ENCODE data around the gene C15orf39.

Gene C15orf39

GRCh38 chr15:75174102-75174501, 27.6 kb upstream of the C15orf39 start:
- DNase-seq = no peak

- DNase-seq = no peak
Measured at GRCh38 chr15:75174729-75175128, 27.0 kb upstream of the C15orf39 start.

DNA sequence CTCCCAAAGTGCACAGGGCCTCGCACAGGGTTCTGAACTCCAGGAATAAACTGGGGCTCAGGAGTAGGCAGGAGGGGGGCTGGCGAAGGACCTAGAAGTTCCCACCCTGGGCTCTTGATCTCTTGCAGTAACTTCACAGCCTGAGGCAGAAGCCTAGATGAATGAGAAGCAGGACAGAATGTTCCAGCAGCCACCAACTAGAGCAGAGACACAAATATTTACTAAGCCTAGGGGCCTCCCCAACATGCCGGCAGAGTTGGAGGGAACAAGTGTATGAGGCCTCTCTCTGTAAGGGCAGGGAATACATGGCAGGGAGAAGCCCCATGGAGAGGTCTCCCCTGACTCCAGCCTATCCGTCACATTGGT, 25.3 kb upstream of the C15orf39 start:
- DNase-seq = no peak

DNA sequence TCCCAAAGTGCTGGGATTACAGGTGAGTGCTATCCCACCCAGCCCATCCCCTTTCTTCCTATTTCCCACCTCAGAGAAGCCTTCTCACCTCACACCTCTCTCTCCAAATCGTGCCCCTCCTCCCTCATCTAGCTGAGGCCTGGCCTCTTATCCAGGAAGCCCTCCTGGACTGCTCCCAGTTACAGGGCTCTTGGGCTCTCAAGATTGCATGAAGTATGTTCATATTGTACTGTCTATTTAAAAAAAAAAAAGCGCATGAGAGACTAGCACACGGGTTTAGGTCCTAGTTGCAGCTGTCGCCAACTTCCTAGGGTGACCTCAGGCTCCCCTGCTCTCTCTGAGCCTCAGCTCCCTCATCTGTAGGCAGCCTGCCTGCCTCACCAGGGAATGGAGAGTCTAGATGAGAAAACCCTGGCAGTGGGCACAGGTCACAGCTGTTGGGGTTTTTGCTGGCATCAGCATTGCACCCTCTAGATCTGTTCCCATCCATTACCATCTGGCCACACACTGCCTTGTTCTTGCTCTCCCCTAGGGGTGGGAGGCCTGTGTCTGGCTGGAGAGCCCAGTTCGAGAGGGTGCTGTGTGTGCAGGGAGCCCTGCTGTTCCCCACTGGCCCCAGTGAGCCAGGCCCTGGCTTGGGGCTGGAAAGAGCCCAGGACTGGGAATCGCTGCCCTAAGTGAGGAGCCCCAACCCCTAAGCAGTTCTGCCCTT, 24.2 kb upstream of the C15orf39 start:
- no peak for DNase-seq

DNA sequence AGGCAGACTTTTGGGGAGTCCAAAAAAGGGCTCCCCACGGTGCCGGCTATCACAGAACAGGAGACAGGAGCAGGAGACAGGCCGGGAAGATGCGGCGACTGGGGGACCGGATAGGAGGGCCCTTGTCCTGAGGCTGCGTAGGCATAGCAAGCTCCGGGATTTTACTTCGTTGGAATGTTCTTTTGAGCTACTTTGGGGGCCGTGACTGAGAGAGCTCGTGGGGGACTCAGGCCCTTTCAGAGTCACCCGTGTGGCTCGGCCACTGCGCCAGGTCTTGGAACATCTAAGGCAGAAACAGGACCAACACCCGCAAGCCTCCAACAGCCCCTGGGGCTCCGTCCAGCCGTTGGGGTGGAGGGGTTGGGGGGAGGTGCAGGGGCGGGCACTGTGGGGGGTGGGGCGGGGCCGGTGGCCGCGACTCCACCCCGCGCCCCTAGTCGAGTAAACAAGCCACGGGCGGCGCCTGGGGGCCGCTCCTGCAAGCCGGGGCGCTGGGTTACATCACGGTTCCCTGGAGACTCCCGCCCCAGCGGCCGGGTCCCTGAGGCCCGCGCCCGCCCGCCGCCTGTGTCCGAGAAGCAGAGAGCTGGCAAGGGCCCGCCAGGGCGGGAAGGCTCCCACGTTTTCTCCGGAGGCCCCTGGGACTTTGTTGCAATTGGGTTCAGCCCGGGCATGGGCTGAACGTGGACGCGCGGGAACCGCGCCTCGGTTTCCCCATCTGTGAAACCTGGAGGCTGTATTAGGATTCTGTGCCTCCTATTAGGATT, 23.3 kb upstream of the C15orf39 start:
- no peak for DNase-seq

DNA sequence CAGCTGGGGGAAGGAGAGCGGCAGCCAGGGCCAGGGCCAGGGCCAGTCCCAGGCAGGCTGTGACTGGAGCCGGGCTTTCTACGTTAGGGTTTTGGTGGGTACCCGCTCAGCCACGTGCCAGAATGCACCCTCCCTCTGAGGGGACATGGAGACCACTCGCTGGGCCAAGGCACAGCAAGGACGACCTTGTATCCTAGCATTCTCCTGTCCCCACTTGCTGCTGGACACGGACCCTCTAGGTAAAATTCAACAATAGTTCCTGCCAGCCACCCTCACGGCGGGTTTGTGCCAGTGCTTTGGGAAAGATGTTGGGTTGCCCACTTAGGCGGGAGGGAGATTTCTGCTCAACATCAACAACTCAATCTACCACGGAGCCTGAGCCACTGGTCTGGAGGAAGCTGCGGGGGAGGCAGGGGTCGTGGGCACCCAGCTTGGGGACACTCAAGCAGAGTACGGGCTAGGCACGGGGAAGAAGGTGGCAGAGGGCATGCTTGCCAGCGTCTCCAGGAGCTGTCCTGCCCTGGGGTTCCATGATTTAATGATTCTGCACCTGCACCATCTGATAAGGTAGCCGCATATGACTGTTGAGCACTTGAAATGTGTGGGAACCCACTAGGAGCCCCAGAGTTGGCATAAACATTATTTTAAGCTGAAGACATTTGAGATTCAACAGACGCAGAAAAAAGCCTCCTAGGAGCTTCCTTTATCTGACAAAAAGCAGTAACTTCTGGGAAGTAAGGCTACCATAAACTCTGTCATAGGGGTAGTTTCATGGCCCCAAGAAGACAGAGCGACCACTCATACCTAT, 22.5 kb upstream of the C15orf39 start:
- no peak for DNase-seq

DNA sequence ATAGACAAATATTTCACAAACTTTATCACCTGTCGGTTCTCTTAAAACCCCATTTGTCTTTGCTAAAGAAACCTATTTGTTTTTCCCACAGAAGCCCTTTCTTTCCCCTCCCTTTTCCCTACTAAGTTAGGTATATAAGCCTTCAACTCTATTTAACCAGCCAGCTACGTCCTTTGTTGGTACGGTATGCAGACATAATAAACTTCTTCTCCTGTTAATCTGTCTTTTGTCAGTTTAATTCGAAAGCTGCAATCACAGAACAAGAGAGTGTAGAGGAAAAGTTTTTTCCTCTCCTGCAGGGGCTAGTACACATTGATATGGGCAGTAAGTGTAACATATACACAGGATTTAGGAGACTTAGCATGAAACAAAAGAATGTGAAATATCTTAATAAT, 21.9 kb upstream of the C15orf39 start:
- no peak for DNase-seq

GRCh38 chr15:75181780-75182179, 19.9 kb upstream of the C15orf39 start:
- no peak for DNase-seq

DNA sequence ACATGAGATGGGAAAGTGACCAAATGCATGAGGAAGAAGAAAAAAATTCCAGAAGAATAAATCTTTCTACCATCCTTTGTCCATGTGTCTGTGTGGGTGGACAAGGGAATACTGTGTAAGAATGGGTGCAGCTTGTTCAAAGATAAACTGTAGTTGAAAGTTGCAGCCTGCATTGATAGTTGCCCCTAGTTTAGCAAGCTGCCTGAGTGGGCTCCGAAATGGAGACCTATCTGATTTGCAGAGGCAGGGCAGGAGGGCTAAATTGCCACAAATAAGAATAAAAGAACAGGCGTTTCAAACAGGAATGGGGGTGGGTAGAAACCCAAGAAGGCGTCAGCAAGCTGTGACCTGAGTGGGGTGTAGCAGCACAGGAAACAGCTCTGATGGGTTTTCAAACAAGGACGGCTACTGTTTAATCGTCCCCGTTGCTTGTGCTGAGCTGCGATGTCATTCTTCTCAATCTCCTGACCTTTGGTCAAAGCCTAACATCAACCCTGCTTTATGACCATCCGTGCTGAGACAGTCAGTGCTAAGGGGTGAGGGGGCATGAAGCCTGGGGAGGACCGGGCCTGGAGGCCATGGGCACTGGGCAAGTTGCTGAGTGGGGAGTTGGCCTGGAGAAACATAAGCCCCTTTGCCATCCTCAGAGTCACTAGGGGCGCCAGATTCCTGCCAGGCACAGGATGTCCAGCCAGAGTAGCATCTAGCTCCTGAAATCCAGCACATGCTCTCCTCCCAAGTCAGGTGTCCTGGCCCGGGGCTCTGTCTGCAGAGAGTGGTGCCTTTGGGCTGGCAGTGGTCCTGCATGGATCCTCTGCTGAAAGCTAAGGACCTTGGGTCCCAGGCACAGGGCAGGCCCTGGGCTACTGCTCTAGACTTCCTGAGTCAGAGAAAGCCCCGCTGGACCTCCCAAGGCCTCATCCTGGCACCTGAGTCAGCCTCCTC, 19.2 kb upstream of the C15orf39 start:
- DNase-seq = no peak

DNA sequence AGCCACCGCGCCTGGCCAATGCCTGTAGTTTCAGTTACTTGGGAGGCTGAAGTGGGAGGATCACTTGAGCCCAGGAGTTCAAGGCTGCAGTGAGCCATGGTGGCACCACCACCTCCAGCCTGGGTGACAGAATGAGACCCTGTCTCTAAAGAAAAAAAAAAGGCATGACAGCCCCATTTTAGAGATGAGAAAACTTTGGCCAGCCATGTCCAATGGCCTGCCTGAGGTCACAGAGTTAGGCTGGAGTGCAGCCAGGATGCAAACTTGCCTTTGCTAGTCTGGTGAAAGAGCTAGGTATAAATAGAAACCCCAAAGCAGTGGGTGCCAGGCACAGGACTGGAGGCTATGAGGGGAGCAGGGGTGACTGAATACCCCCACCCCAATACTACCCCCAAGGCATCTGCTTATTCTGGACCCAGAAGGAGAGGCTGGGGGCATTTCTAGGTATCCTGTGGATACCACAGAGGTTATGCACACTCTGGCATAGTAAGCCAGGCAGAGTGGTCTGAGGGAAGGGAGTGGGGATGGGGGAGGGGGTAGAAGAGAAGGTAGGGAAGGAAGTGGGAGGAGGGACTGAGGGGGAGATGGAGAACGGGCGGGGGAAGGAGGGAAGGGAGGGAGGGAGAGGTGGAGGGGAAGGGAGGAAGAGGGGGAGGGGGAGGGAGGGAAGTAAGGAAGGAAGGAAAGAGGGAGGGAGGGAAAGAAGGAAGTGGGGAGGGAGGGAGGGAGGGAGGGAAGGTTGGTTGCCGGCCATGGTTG, 16.2 kb upstream of the C15orf39 start:
- no peak for DNase-seq

DNA sequence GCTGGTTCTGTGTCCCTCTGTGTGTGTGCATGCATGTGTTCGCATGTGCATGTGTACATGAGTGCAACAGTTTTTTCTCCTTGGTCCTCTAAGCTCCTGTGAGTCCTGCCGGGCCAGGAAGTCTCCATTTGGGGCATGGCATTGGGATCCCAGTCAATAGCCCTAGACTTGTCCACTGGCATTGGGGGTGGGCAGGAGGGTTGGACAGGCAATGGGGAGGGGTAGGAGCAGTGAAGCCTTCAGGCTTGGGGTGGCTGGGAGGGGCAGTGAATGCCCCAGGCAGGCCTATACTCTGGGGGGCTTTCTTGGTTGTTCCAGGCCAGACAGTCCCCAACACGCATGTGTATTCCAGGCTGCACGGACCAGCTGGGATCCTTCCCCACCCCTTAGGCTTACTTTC, 15.6 kb upstream of the C15orf39 start:
- DNase-seq = no peak

DNA sequence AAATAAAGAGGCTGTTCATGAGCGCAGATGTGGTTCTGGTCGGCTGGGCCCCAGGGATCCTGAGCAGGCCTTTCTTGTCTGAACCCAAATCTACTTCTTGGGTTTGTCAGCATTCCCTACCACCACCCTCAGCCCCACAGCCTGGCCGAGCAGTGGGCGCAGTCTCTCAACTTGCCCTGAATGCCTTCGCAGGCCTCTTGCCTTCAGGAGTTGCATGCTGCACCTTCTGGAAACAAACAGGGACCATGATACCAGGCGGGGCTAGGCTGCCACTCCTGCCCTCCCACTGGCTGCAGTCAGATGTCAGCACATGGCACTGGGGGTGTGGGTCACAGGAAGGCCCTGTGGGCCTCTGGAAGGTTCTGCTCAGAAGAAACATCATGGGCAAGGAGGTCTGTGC, 13.2 kb upstream of the C15orf39 start:
- no peak for DNase-seq

- DNase-seq = no peak
Measured at GRCh38 chr15:75191235-75191634, 10.4 kb upstream of the C15orf39 start.

DNA sequence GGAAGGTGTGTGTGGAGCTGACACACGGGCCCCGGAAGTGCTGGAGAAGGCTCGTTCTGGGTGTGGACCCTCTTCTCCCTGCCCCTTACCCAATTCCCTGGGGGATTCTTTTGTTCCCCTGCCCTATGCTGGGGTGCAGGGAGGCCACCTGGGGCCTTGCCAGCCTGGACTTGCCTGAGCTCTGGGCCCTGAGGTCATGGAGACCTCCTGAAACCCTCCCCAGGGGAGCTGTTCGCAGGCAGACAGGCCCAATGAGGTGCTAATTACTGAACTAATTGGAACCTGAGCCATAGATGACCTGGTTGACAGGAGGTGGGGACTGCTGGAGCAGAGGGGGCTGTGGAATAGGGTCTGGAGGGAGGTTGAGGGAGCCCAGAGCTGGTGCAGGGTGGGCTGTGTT, 9.4 kb upstream of the C15orf39 start:
- DNase-seq = no peak

DNA sequence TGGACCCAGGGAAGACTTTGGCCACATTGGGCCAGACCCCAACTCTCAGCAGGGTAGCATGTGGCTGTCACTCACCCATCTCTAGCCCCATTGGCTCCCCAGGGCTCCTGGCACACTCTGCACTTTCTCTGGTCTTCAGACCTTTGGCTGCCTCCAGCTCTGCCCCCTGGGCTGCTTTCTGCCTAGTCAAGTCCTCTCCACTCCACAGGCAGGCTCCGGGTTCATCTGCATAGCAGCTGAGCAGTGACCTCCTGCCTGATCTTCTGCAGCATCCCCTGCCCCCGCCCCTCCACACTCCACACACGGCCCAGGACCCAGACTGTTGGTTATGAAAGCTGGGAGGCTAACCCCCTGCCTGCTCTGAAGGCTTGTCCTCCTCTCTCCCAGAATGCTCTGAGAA, 8.4 kb upstream of the C15orf39 start:
- no peak for DNase-seq

- no peak for DNase-seq
Measured at GRCh38 chr15:75193976-75194375, 7.7 kb upstream of the C15orf39 start.

GRCh38 chr15:75194397-75194796, 7.3 kb upstream of the C15orf39 start:
- DNase-seq = no peak

DNA sequence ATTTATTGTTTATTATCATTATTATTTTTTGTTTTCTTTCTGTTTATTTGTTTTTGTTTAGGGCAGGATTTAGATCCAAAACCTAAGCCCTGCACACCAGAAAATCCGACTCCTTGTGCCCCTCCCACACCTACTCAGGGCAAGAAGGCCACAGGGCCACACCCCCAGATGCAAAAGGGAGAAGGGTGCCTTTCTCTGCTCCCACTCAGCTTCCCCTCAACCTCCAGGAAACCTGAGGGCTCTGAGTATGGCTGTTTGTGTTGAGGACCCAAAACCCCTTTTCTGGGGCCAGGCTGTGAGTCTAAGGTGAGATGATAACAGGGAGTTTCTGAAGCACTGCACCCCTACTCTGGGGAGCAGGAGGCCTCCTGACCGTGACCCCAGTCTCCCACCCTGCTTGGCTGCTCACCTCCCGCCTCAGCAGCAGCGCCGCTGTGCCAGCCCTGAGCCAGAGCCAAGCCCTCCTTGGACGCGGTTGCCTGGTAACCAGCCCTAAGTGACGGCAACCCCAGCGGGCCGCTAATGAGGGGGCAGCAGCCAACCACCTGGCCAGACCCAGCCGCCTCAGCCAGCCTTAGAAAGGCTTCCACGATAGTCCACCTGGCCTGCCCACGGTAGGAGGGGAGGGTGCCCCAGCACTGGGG, 6.4 kb upstream of the C15orf39 start:
- peak in 1 of 2 experiments; percentile 31 for DNase-seq

DNA sequence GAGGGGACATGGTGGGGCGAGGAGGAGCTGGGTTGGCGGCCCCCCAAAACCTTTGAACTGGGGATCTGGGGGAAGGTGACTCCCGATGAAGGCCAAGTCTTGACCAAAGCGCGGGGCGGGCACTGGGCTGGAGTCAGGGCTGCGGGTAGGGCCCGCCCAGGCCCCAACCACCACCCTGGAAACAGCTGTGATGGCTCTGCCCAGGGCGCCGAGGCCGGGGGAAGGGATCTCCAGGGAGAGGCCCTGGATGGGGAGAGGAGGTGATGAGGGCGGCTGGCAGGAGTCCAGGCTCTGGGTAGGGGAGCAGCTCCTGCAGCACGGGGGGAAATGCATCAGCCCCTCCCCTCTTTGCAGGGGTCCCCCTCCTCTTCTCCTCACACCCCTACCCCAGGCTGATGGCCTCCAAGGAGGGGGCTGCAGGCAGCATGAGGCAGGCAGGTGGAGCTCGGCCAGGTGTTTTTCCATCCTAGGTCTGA, 5.9 kb upstream of the C15orf39 start:
- DNase-seq = no peak

DNA sequence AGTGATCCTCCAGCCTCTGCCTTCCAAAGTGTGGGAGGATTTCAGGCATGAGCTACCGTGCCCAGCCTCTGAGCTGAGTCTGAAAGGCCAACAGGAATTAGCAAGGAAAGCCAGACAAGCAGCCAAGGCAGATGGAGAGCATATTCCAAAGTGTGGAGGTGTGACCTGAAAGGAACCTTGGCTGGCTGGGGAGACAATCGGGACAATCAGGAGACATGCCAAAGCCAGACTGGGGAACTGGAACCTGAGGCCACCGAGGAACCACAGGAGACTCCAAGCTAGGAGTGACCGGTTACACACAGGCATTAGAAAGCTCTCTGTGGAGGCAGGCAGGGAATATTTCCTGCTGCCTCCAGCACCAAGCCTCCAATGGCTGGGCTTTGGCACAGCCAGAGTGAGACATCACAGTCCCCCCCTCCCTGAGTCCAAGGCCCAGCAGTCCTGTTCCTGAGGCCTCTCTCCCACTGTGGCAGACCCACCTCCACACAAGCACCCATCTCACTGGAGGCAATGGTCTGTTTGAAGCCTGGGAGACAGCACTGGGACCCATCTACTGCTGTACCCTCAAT, 4.5 kb upstream of the C15orf39 start:
- DNase-seq = peak; percentile 39 to 66

Data from cerebellar nuclear complex (tissue), 1 donor.